ENCODE data around the gene SLC66A2. TPM values are rescaled to one million over a fixed set of nuclear protein-coding genes. Genes with fewer than 3 reads are reported as not detected.

SLC66A2 gene
- total and polyA plus RNA-seq, 2 of the 13 experiments (the other 11 are each of a cell fraction or from before 2014, with no cell fraction given), result 33.5 to 41.9 TPM

- no peak for TF ChIP-seq USF2 (IDR thresholded peaks at IDR 0.05; ENCODE audit: low read depth, low read length)
- TF ChIP-seq USF2 (CRISPR knock-in tag; IDR thresholded peaks at IDR 0.05; ENCODE audit: borderline replicate concordance), result no peak
- no peak for TF ChIP-seq ZNF468 (CRISPR knock-in tag; IDR thresholded peaks at IDR 0.05)
- TF ChIP-seq STAG1 (CRISPR knock-in tag; IDR thresholded peaks at IDR 0.05), result peak; percentile 38
- no peak for TF ChIP-seq CCAR2 (optimal IDR thresholded peaks at IDR 0.05; ENCODE audit: low read depth, low read length)
- no peak for TF ChIP-seq ZNF660 (CRISPR knock-in tag; IDR thresholded peaks at IDR 0.05; ENCODE audit: borderline replicate concordance, low read depth)
- no peak for TF ChIP-seq RXRB (CRISPR knock-in tag; IDR thresholded peaks at IDR 0.05; ENCODE audit: borderline replicate concordance)
- no peak for TF ChIP-seq ZNF317 (CRISPR knock-in tag; IDR thresholded peaks at IDR 0.05)
- TF ChIP-seq, protein P1, sequence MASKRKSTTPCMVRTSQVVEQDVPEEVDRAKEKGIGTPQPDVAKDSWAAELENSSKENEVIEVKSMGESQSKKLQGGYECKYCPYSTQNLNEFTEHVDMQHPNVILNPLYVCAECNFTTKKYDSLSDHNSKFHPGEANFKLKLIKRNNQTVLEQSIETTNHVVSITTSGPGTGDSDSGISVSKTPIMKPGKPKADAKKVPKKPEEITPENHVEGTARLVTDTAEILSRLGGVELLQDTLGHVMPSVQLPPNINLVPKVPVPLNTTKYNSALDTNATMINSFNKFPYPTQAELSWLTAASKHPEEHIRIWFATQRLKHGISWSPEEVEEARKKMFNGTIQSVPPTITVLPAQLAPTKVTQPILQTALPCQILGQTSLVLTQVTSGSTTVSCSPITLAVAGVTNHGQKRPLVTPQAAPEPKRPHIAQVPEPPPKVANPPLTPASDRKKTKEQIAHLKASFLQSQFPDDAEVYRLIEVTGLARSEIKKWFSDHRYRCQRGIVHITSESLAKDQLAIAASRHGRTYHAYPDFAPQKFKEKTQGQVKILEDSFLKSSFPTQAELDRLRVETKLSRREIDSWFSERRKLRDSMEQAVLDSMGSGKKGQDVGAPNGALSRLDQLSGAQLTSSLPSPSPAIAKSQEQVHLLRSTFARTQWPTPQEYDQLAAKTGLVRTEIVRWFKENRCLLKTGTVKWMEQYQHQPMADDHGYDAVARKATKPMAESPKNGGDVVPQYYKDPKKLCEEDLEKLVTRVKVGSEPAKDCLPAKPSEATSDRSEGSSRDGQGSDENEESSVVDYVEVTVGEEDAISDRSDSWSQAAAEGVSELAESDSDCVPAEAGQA (IDR thresholded peaks at IDR 0.05; ENCODE audit: low read depth), result no peak
- TF ChIP-seq, protein P1 (CRISPR knock-in tag; IDR thresholded peaks at IDR 0.05; ENCODE audit: borderline replicate concordance), result no peak
- TF ChIP-seq ARNTL (CRISPR knock-in tag; IDR thresholded peaks at IDR 0.05), result no peak
- TF ChIP-seq ZNF446 (CRISPR knock-in tag; IDR thresholded peaks at IDR 0.05), result no peak
- TF ChIP-seq ZBTB25 (CRISPR knock-in tag; IDR thresholded peaks at IDR 0.05), result no peak
- TF ChIP-seq SOX5 (CRISPR knock-in tag; IDR thresholded peaks at IDR 0.05; ENCODE audit: borderline replicate concordance), result no peak
- TF ChIP-seq CTCF (CRISPR knock-in tag; IDR thresholded peaks at IDR 0.05), result peak; percentile 55
- TF ChIP-seq PATZ1 (CRISPR knock-in tag; IDR thresholded peaks at IDR 0.05), result no peak
- no peak for TF ChIP-seq ZNF569 (CRISPR knock-in tag; IDR thresholded peaks at IDR 0.05; ENCODE audit: borderline replicate concordance)
- no peak for TF ChIP-seq ZNF589 (CRISPR knock-in tag; conservative IDR thresholded peaks at IDR 0.05)
Measured at GRCh38 chr18:79853993-79854364, 97.5 kb downstream of the SLC66A2 start (continued).
